Left lung (tissue), 10 donors: Measurements from ENCODE around the gene LMO1. TPM values are rescaled to one million over a fixed set of nuclear protein-coding genes. Genes with fewer than 3 reads are reported as not detected.

Experiments used
- ATAC-seq: fragments of 200-7000 bp; cut with Tn5 transposase; one replicate; pipeline ENCODE4 v1.9.1; 2020; ENCODE audit warnings: moderate library complexity
- DNase-seq, 4 donors: peaks; one replicate each; pipeline ENCODE4 v3.0.0-alpha.2; 2013 to 2020
- H3K27ac ChIP-seq, 2 donors: fragments of 200-600 bp; sonication (generic) in 1 of 2; one replicate each; pipeline versions ENCODE4 v1.5.0 to v1.8.0; 2020 to 2021
- H3K27me3 ChIP-seq, 2 donors: fragments of 200-600 bp; sonication (generic) in 1 of 2; one replicate each; pipeline versions ENCODE4 v1.5.0 to v1.8.0; 2020 to 2021
- H3K36me3 ChIP-seq, 2 donors: fragments of 200-600 bp; sonication (generic) in 1 of 2; one replicate each; pipeline versions ENCODE4 v1.5.0 to v1.8.0; 2020 to 2021
- H3K4me1 ChIP-seq, 2 donors: fragments of 200-600 bp; one replicate each; pipeline ENCODE4 v1.8.0; 2021
- H3K4me3 ChIP-seq, 2 donors: fragments of 200-600 bp; sonication (generic) in 1 of 2; one replicate each; pipeline versions ENCODE4 v1.5.0 to v1.8.0; 2020 to 2021; ENCODE audit warnings: mild to moderate bottlenecking in 1 of 2
- H3K9me3 ChIP-seq, 2 donors: fragments of 200-600 bp; sonication (generic) in 1 of 2; one replicate each; pipeline versions ENCODE4 v1.5.0 to v1.8.0; 2020 to 2021
- CTCF ChIP-seq, 2 donors: fragments of 200-600 bp; sonication (generic) in 1 of 2; IDR thresholded peaks; one replicate each; pipeline versions ENCODE4 v1.5.0 to v1.8.0; 2021; ENCODE audit warnings: antibody characterized with exemption in 2 of 2
- intact Hi-C, 2 donors: fragments of 100-400 bp; cut with DNase I; formaldehyde crosslinking; loops; one replicate each; pipeline versions ENCODE4 v1.11.2 to v1.14.2; 2022
- polyA plus RNA-seq, 6 donors: library from polyadenylated mRNA; unstranded; fragments of 120-200 nt; gene quantifications; one replicate each; pipeline ENCODE4 v1.2.1, GENCODE V29; 2013; ENCODE audit not compliant: insufficient read length in 6 of 6
- total RNA-seq, 2 donors: library from RNA; stranded (reverse); fragmentation: NEBNext Ultra II Directional; extraction: Animal tissue kit (Norgen Biotek cat#: 25700); gene quantifications; one replicate each; pipeline ENCODE4 v1.2.1, GENCODE V29; 2021
- donor health status: DM: no; HTN: yes; CAD: no.
- donor health status: DM: no; HTN: no; CAD: no.

Gene LMO1
- total and polyA plus RNA-seq, 8 donors, result 0.18 to 0.48 (median 0.23) TPM; not detected in 3

DNA sequence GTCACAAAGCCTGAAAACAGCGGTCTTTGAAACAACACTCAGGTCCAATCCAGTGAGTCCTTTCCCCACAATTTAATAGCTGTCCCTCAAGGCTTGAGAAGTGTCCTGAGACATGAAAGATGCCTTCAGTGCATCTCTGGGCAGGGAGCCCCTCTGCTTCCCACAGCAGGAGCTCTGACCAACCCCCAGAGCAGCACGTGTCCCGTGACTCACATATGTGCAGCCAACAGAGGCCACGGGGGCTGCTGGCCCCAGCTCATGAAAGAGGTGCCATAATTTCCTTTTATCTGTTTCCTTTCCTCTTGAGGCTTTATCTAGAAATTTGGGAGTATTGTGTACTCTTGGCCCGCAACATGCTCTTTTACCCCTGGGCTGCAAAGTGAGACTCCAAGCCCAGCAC lies 33.2 kb upstream of the LMO1 start:
- Histone ChIP-seq H3K36me3 (no peaks in the 10 kb centered on the region), H3K27me3 (peaks cover 0 to 6% of the 10 kb centered on the region in 2 donors), H3K9me3 (no peaks in the 10 kb centered on the region), H3K4me1 (no peaks in the 10 kb centered on the region), H3K27ac (no peak overlapping the region), H3K4me3 (no peak overlapping the region)
- no peak for DNase-seq
- no peak for TF ChIP-seq CTCF (IDR thresholded peaks at IDR 0.05)
- intact Hi-C loops, result no loop called here
- no peak for ATAC-seq

DNA sequence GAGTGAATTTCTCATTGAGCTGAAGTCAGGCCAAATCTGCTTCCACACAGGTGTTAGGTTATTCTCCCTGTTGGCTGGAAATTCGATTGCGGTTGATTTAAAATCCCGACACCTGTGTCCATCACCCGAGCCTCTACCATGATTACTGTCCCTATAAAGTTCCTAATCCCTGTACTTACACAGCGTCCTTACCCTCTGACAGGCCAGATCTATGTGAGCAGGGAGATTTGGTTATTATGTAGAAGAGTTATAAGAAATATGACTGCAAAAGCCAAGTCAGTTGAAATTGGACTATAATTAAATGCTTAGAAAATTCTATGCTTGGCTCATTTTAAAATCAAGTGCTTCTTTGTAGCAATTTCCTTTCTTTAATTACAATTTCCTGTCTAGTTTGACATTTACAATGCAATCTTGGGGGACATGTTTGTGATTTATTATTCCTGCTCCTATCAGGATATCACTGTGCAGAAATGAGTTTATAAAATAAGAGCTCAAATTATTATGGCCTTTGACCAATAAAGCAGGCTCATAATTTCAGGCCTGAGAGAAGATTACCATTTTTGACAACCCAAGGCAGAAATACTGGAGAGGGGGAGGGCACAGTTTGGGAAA lies 32.5 kb upstream of the LMO1 start:
- intact Hi-C loops, result no loop called here
- H3K4me1 ChIP-seq, result no peaks in the 10 kb centered on the region
- H3K27ac ChIP-seq, result no peak overlapping the region
- DNase-seq (no peak), ATAC-seq (no peak)
- H3K27me3 ChIP-seq, result peaks cover 0 to 13% of the 10 kb centered on the region in 2 donors
- H3K9me3 ChIP-seq, result no peaks in the 10 kb centered on the region
- no peak overlapping the region for H3K4me3 ChIP-seq
- no peak for TF ChIP-seq CTCF (IDR thresholded peaks at IDR 0.05)
- no peaks in the 10 kb centered on the region for H3K36me3 ChIP-seq

GRCh38 chr11:8294251-8294935 lies 30.7 kb upstream of the LMO1 start:
- Histone ChIP-seq H3K4me3 (no peak overlapping the region), H3K4me1 (no peaks in the 10 kb centered on the region), H3K27me3 (peaks cover 0 to 15% of the 10 kb centered on the region in 2 donors), H3K9me3 (no peaks in the 10 kb centered on the region), H3K27ac (no peak overlapping the region), H3K36me3 (no peaks in the 10 kb centered on the region)
- no peak for TF ChIP-seq CTCF (IDR thresholded peaks at IDR 0.05)
- intact Hi-C loops, result no loop called here
- ATAC-seq (no peak), DNase-seq (no peak)

DNA sequence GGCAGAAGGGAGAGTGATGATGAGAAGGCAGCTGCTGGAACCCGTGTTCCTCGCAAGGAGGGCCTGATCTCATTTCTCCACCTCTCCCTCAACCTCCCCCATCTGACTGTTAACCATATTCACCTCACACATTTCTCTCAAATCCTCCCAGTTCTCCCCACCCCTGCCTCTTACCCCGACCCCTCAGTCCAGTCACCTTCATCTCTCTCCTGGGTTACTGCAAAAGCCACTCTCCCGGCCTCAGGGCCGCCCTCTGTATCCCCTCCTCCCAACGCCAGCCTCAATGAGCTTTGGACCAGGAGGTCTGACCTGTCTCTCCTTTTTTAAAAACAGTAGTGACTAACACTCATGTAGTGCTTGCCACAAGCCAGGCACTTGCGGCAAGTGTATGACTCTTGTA lies 29.5 kb upstream of the LMO1 start:
- H3K4me1 ChIP-seq, result no peaks in the 10 kb centered on the region
- intact Hi-C loops, result no loop called here
- no peaks in the 10 kb centered on the region for H3K36me3 ChIP-seq
- H3K4me3 ChIP-seq, result no peak overlapping the region
- no peak for DNase-seq
- no peaks in the 10 kb centered on the region for H3K9me3 ChIP-seq
- H3K27me3 ChIP-seq, result peaks cover 0 to 15% of the 10 kb centered on the region in 2 donors
- ATAC-seq, result no peak
- no peak for TF ChIP-seq CTCF (IDR thresholded peaks at IDR 0.05)
- H3K27ac ChIP-seq, result no peak overlapping the region

GRCh38 chr11:8292351-8292750 lies 28.7 kb upstream of the LMO1 start:
- TF ChIP-seq CTCF (IDR thresholded peaks at IDR 0.05), result no peak
- Histone ChIP-seq H3K27ac (no peak overlapping the region), H3K4me3 (no peak overlapping the region), H3K4me1 (no peaks in the 10 kb centered on the region), H3K9me3 (no peaks in the 10 kb centered on the region), H3K27me3 (peaks cover 0 to 15% of the 10 kb centered on the region in 2 donors), H3K36me3 (no peaks in the 10 kb centered on the region)
- intact Hi-C loops, result no loop called here
- DNase-seq (no peak), ATAC-seq (no peak)
